RWPE2 (cell line): ENCODE results near the gene FMN1.

Experiments used
- ATAC-seq: fragments of 200-7000 bp; cut with Tn5 transposase; 3 replicates; pipeline ENCODE4 v1.9.1; 2021; ENCODE audit warnings: low read depth
- DNase-seq: peaks from one replicate; pipeline ENCODE4 v3.0.0-alpha.2; 2020; ENCODE audit warnings: low spot score
- H3K27ac ChIP-seq: fragments of 450-650 bp; 2 replicates; pipeline ENCODE4 v1.5.1; 2017; ENCODE audit warnings: mild to moderate bottlenecking; ENCODE audit not compliant: poor library complexity, severe bottlenecking
- H3K27me3 ChIP-seq: fragments of 250-450 bp; sonication (Bioruptor Pico); 2 replicates; pipeline ENCODE4 v1.5.1; 2021; ENCODE audit warnings: mild to moderate bottlenecking, moderate library complexity; ENCODE audit not compliant: insufficient read depth, poor library complexity, severe bottlenecking
- H3K36me3 ChIP-seq: fragments of 250-450 bp; sonication (Bioruptor Pico); 2 replicates; pipeline ENCODE4 v1.5.1; 2020; ENCODE audit warnings: low read depth, mild to moderate bottlenecking, moderate library complexity
- H3K4me1 ChIP-seq: fragments of 250-450 bp; sonication (Bioruptor Pico); 2 replicates; pipeline ENCODE4 v1.5.1; 2021; ENCODE audit warnings: mild to moderate bottlenecking, moderate library complexity; ENCODE audit not compliant: insufficient read depth, poor library complexity, severe bottlenecking
- H3K4me3 ChIP-seq: fragments of 250-450 bp; sonication (Bioruptor Pico); 2 replicates; pipeline ENCODE4 v1.5.1; 2021; ENCODE audit warnings: mild to moderate bottlenecking, moderate library complexity; ENCODE audit not compliant: severe bottlenecking
- H3K9me3 ChIP-seq: fragments of 250-450 bp; sonication (Bioruptor Pico); 2 replicates; pipeline ENCODE4 v1.5.1; 2021; ENCODE audit warnings: mild to moderate bottlenecking, moderate library complexity; ENCODE audit not compliant: severe bottlenecking
- TF ChIP-seq, protein P1 (sequence below): fragments of 450-650 bp; IDR thresholded peaks from one replicate; pipeline ENCODE4 v1.5.1; 2017; ENCODE audit warnings: mild to moderate bottlenecking, moderate library complexity; ENCODE audit not compliant: poor library complexity, severe bottlenecking

FMN1 gene

DNA sequence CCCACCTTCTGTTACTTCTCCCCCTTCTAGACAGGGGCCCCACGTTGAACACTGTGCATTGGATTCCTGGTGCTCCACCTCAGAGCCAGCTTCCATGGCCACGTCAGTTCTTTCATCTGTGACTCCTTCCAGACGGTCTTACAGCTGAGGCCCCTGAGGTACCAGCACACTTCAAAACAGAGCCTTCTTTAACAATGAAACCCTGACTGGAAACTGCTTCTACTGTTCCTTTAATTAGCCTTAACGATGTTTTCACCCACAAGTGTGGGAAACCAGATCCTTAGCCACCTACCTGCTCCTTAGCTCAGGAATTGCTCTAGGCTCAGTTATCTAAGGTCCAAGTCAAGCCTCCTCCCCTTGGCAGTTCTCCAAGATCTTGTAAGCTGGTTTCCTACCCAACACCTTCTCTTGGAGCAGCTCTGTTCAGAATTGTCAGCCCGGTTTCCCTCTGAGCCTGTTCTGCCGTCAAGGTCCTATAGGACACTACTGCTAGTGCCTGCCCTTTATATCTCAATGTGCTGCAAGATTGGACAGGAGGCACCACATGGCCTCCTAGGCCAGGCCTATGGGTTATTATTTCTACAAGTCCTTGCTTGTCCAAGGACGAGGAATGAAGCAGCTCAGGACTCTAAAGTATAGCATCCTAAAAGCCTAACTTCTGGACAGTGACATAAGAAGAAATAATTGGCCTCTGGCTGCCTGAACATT is 80.7 kb downstream of the FMN1 start:
- H3K27me3 ChIP-seq: no peaks in the 10 kb centered on the region
- no peak for DNase-seq
- H3K27ac ChIP-seq: no peak overlapping the region
- H3K36me3 ChIP-seq: no peaks in the 10 kb centered on the region
- H3K4me1 ChIP-seq: peaks cover 5% of the 10 kb centered on the region
- no peak for ATAC-seq
- no peak overlapping the region for H3K4me3 ChIP-seq
- no peaks in the 10 kb centered on the region for H3K9me3 ChIP-seq
- TF ChIP-seq, protein P1, sequence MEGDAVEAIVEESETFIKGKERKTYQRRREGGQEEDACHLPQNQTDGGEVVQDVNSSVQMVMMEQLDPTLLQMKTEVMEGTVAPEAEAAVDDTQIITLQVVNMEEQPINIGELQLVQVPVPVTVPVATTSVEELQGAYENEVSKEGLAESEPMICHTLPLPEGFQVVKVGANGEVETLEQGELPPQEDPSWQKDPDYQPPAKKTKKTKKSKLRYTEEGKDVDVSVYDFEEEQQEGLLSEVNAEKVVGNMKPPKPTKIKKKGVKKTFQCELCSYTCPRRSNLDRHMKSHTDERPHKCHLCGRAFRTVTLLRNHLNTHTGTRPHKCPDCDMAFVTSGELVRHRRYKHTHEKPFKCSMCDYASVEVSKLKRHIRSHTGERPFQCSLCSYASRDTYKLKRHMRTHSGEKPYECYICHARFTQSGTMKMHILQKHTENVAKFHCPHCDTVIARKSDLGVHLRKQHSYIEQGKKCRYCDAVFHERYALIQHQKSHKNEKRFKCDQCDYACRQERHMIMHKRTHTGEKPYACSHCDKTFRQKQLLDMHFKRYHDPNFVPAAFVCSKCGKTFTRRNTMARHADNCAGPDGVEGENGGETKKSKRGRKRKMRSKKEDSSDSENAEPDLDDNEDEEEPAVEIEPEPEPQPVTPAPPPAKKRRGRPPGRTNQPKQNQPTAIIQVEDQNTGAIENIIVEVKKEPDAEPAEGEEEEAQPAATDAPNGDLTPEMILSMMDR: no peak

DNA sequence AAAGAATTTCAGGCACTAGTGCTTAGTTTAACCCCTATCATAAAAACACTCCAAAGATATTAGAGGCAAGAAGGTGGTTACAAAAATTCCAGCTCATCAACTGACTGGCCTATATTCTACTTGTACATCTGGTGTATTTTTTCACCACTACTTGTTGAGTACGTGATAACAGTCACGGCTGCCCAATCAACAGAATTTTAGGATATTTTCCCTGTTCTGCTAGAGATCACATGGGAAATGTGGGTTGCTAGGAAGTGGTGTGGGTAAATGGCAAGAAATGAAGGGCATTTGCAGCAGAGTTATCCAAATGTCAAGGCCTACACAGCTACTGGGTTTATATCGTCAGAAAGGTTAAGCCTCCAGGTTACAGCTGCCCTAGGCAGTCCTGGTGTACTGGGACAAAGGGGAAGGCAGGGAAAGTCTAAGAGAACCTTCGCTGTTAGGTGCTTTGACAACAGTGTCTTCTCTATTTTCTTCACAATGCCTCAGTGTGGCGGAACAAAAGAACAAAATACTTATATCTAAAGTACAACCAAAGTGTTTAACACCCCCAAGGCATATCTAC is 81.9 kb downstream of the FMN1 start:
- no peaks in the 10 kb centered on the region for H3K36me3 ChIP-seq
- no peak overlapping the region for H3K27ac ChIP-seq
- H3K27me3 ChIP-seq: no peaks in the 10 kb centered on the region
- no peak for DNase-seq
- H3K9me3 ChIP-seq: no peaks in the 10 kb centered on the region
- TF ChIP-seq, protein P1: no peak
- H3K4me1 ChIP-seq: peaks cover 5% of the 10 kb centered on the region
- ATAC-seq: no peak
- H3K4me3 ChIP-seq: no peak overlapping the region

DNA sequence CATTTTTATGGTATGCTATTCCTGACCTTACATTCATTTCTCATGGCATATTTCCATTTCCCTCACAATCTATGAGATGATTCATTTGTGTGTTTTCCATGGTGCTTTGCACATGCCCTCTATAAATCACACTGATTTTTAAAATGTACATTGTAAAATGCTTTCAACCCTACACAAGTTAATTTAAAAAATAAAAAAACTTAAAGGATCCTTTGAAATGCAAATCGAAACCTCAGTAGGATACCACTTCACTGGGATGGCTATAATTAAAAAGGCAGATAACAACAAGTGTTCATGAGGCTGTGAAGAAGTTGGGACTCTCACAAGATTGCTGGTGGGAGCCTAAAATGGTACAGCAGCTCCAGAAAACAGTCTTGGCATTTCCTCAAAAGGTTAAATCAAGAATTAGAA is 83.5 kb downstream of the FMN1 start:
- DNase-seq: no peak

DNA sequence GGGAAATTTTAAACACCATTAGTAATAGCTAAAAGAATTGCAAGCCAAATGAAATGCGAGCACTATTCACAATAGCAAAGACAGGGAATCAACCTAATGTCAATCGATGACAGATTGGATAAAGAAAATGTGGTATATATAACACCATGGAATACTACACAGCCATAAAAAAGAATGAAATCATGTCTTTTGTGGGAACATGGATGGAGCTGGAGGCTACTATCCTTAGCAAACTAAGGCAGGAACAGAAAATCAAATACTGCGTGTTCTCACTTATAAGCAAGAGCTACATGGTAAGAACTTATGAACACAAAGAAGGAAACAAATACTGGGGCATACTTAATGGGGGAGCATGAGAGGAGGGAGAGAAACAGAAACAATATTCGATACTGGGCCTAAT is 85.2 kb downstream of the FMN1 start:
- Histone ChIP-seq H3K27ac (no peak overlapping the region), H3K4me1 (peaks cover 11% of the 10 kb centered on the region), H3K27me3 (no peaks in the 10 kb centered on the region), H3K9me3 (no peaks in the 10 kb centered on the region), H3K4me3 (no peak overlapping the region), H3K36me3 (no peaks in the 10 kb centered on the region)
- ATAC-seq (no peak), DNase-seq (no peak)
- TF ChIP-seq, protein P1: no peak

More for the DNA sequence above, 83.5 kb downstream of the FMN1 start:
- H3K4me1 ChIP-seq: peaks cover 5% of the 10 kb centered on the region
- peak; percentile 58 for ATAC-seq
- H3K9me3 ChIP-seq: no peaks in the 10 kb centered on the region
- H3K4me3 ChIP-seq: no peak overlapping the region
- TF ChIP-seq, protein P1: no peak
- H3K27ac ChIP-seq: no peak overlapping the region
- H3K27me3 ChIP-seq: no peaks in the 10 kb centered on the region
- no peaks in the 10 kb centered on the region for H3K36me3 ChIP-seq

DNA sequence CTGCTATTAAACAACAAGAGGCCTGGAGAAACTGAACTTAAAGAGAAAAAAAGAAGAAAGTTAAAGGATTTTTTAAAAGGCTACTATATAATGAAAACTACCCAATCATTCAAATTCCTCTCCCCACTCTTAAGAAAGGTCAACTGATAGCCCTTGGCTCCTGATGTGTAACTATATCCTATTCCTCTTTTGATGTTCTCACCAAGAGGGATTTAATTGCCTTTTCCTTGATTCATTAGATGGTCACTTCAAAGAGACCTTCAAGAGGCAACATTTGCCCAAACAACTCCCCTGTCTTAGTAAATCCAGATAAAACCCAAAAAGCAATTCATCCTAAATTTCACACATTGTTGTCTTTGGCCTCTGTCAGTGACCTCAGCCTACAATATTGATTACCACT is 86.0 kb downstream of the FMN1 start:
- DNase-seq: no peak
- TF ChIP-seq, protein P1: no peak

More for the DNA sequence above, 86.0 kb downstream of the FMN1 start:
- no peaks in the 10 kb centered on the region for H3K36me3 ChIP-seq
- ATAC-seq: no peak
- no peaks in the 10 kb centered on the region for H3K27me3 ChIP-seq
- peaks cover 14% of the 10 kb centered on the region for H3K4me1 ChIP-seq
- H3K9me3 ChIP-seq: no peaks in the 10 kb centered on the region
- H3K27ac ChIP-seq: no peak overlapping the region
- H3K4me3 ChIP-seq: no peak overlapping the region
